HepG2 (cell line): ENCODE measurements around the gene LPAR1. TPM values are rescaled to one million over a fixed set of nuclear protein-coding genes. Genes with fewer than 3 reads are reported as not detected.

Experiments
- ATAC-seq: fragments of 200-7000 bp; cut with Tn5 transposase; 3 replicates; pipeline ENCODE4 v1.9.1; 2020; ENCODE audit warnings: mild to moderate bottlenecking, moderate library complexity
- BruUV-seq: library from RNA; stranded (reverse); fragments of 400-500 nt; replicated peaks from 2 replicates; lab custom pipeline; 2021; lab: Mats Ljungman, UMichigan
- CTCF ChIA-PET: fragments of 300-600 bp; formaldehyde crosslinking; extraction: SDS; loops from one replicate; lab custom pipeline; 2021; ENCODE audit warnings: low total read pairs, inconsistent platforms, low intra/inter-chr PET ratio; lab: Yijun Ruan, JAX
- POLR2A ChIA-PET: fragments of 350-600 bp; sonication (Branson Sonifier 250); formaldehyde crosslinking; loops from one replicate; lab custom pipeline; 2020; ENCODE audit warnings: antibody characterized with exemption, inconsistent platforms; lab: Yijun Ruan, JAX
- DNase-seq: peaks from one replicate; pipeline ENCODE4 v3.0.0-alpha.2; 2015; ENCODE audit warnings: low spot score
- FAIRE-seq: peaks from 3 replicates; lab custom pipeline; 2011; peaks lifted over from hg19 to GRCh38; lab: Jason Lieb, UNC
- H2AFZ ChIP-seq: one replicate; pipeline ENCODE4 v1.6.1; 2011; ENCODE audit warnings: low read length, inconsistent platforms
- H3K27ac ChIP-seq: fragments of 300-600 bp; 3 replicates; pipeline ENCODE4 v1.8.0; 2011; ENCODE audit warnings: mixed run types, mild to moderate bottlenecking, mixed read lengths, low read length, inconsistent platforms; ENCODE audit not compliant: insufficient read depth; ENCODE audit errors: extremely low read length
- H3K27me3 ChIP-seq, 2 experiments: fragments of 200-600 bp in 1 of 2; 2 replicates in 1 of 2; 3 replicates in 1 of 2; pipeline versions ENCODE4 v1.6.0 to v1.8.0; 2011; ENCODE audit warnings: low read length in 2 of 2, mild to moderate bottlenecking in 2 of 2, moderate library complexity in 2 of 2, inconsistent platforms in 1 of 2; ENCODE audit not compliant: insufficient read depth in 2 of 2, control insufficient read depth in 1 of 2
- H3K36me3 ChIP-seq, 2 experiments: fragments of 200-600 bp in 1 of 2; replicated peaks in 1 of 2; 2 replicates in 1 of 2; 3 replicates in 1 of 2; pipeline versions ENCODE4 v1.5.1 to v1.8.0; 2011; ENCODE audit warnings: low read length in 2 of 2, inconsistent platforms in 1 of 2; ENCODE audit not compliant: insufficient read depth in 2 of 2, control insufficient read depth in 1 of 2
- H3K4me1 ChIP-seq: 2 replicates; pipeline ENCODE4 v1.5.1; 2012; ENCODE audit warnings: low read length, inconsistent platforms; ENCODE audit not compliant: insufficient read depth
- H3K4me2 ChIP-seq: 2 replicates; pipeline ENCODE4 v1.6.0; 2011; ENCODE audit warnings: low read depth, low read length, inconsistent platforms
- H3K4me3 ChIP-seq, 3 experiments: fragments of 200-600 bp in 1 of 3; sonication (generic), shearing (Covaris generic) in 1 of 3; replicated peaks in 1 of 3; 2 replicates each; pipeline ENCODE4 v1.5.1; 2011 to 2016; ENCODE audit warnings: low read length in 3 of 3, inconsistent platforms in 2 of 3, low read depth in 2 of 3, mild to moderate bottlenecking in 2 of 3, control low read depth in 1 of 3, mixed read lengths in 1 of 3; ENCODE audit not compliant: insufficient read depth in 1 of 3
- H3K79me2 ChIP-seq: one replicate; pipeline ENCODE4 v1.6.1; 2011; ENCODE audit warnings: low read length, inconsistent platforms; ENCODE audit not compliant: insufficient read depth
- H3K9ac ChIP-seq: 2 replicates; pipeline ENCODE4 v1.6.0; 2011; ENCODE audit warnings: mild to moderate bottlenecking, low read depth, low read length, inconsistent platforms; ENCODE audit not compliant: insufficient read depth
- H3K9me3 ChIP-seq: 2 replicates; pipeline ENCODE4 v1.5.1; 2012; ENCODE audit warnings: mild to moderate bottlenecking, low read length
- H4K20me1 ChIP-seq: 2 replicates; pipeline ENCODE4 v1.6.0; 2011; ENCODE audit warnings: inconsistent platforms, mild to moderate bottlenecking, low read length, moderate library complexity; ENCODE audit not compliant: insufficient read depth
- BORCS8-MEF2B ChIP-seq: sonication (generic); formaldehyde crosslinking; IDR thresholded peaks from 2 replicates; pipeline ENCODE4 v1.8.0; 2022; ENCODE audit warnings: mild to moderate bottlenecking, missing genetic modification reagents
- EHMT2 ChIP-seq: fragments of 200-600 bp; sonication (generic); IDR thresholded peaks from 2 replicates; pipeline ENCODE4 v1.7.0; 2017; ENCODE audit warnings: antibody characterized with exemption, low read depth, low read length, borderline replicate concordance
- RXRA ChIP-seq: sonication (generic); formaldehyde crosslinking; IDR thresholded peaks from 2 replicates; pipeline ENCODE4 v1.5.1; 2020; ENCODE audit warnings: missing genetic modification reagents
- ZNF354B ChIP-seq: sonication (generic); formaldehyde crosslinking; IDR thresholded peaks from 2 replicates; pipeline ENCODE4 v1.8.0; 2022; ENCODE audit warnings: mild to moderate bottlenecking, missing genetic modification reagents
- ZNF614 ChIP-seq: IDR thresholded peaks from 2 replicates; pipeline ENCODE4 v1.6.1; 2018; ENCODE audit warnings: missing biosample characterization, missing genetic modification reagents, inconsistent platforms, borderline replicate concordance
- WGBS: methylation state at CpG from one replicate; pipeline ENCODE4 v1.1.6; 2017; ENCODE audit warnings: low lambda C conversion rate; 5-methylcytosine and 5-hydroxymethylcytosine counted together
- in situ Hi-C: cut with HindIII; loops from 2 replicates; pipeline ENCODE4 v1.10.0; 2017; ENCODE audit warnings: low pct_unique_long_range_greater_than_20kb; ENCODE audit not compliant: extremely low pct_ligation_motif_present
- intact Hi-C: fragments of 100-400 bp; cut with micrococcal nuclease; formaldehyde crosslinking; loops from one replicate; pipeline ENCODE4 v1.10.0; 2022; ENCODE audit not compliant: unreplicated experiment
- polyA plus RNA-seq, 8 experiments: library from polyadenylated mRNA; depleted of rRNA in 3 of 8; stranded (reverse) in 7 of 8; unstranded in 1 of 8; fragments of >200 nt; fragmentation: Illumina TruSeq in 4 of 8; extraction: Trizol in 4 of 8; gene quantifications; 2 replicates each; pipeline versions ENCODE4 v1.2.1 to v1.2.3, GENCODE V29; 2011 to 2016; ENCODE audit warnings: low read depth in 4 of 8, missing spikeins in 1 of 8, mixed read lengths in 1 of 8; ENCODE audit not compliant: insufficient read depth in 1 of 8
- total RNA-seq, 5 experiments: library from RNA; depleted of rRNA; stranded (reverse); fragments of >200 nt; fragmentation: Illumina TruSeq; extraction: Trizol; gene quantifications; 2 replicates each; pipeline ENCODE4 v1.2.3, GENCODE V29; 2016; ENCODE audit warnings: low read depth in 1 of 5
- TF ChIP-seq, protein P1 (sequence below): sonication (generic); formaldehyde crosslinking; IDR thresholded peaks from 2 replicates; pipeline ENCODE4 v1.8.0; 2022; ENCODE audit warnings: mild to moderate bottlenecking, missing genetic modification reagents, moderate library complexity
- TF ChIP-seq, protein P2 (sequence below): IDR thresholded peaks from 2 replicates; pipeline ENCODE4 v1.6.1; 2012; ENCODE audit warnings: low read depth, low read length, improper control_type of control experiment

Gene LPAR1
- total and polyA plus RNA-seq, 2 of the 13 experiments (the other 11 are each of a cell fraction or from before 2014, with no cell fraction given): not detected

DNA sequence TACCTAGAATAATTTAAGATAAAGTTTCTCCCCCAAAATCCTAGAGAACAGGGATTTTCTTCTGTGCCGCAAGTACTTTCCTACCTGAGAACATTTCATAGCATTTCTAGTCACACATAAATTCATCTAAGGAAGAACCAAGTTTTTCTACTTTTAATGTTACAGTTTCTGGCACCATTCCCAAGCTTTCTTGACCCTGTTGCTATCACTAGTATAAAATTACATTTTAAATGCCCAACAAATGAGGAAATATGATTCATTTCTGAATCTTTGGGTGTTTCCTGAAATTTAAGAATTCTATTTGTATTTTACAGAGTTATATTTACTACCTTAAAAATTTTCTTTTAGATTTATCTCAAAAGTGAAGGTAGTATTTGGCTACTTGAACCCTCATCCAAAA, 137.8 kb downstream of the LPAR1 start:
- Histone ChIP-seq H3K4me3 (no peak overlapping the region), H2AFZ (no peak overlapping the region), H3K9ac (no peak overlapping the region), H3K4me1 (no peaks in the 10 kb centered on the region), H3K27ac (no peak overlapping the region), H4K20me1 (no peaks in the 10 kb centered on the region), H3K9me3 (no peaks in the 10 kb centered on the region; the same call in none of the 2 replicates), H3K27me3 (no peaks in the 10 kb centered on the region), H3K4me2 (no peak overlapping the region), H3K79me2 (no peaks in the 10 kb centered on the region), H3K36me3 (no peaks in the 10 kb centered on the region)
- in situ Hi-C loops (no loop called here), intact Hi-C loops (no loop called here)
- ATAC-seq (no peak), FAIRE-seq (no peak), DNase-seq (no peak)
- POLR2A ChIA-PET: no interaction called here
- TF ChIP-seq ZNF614 (CRISPR knock-in tag) (no peak), EHMT2 (no peak), ZNF354B (no peak), BORCS8-MEF2B (no peak), RXRA (no peak)
- TF ChIP-seq, protein P1, sequence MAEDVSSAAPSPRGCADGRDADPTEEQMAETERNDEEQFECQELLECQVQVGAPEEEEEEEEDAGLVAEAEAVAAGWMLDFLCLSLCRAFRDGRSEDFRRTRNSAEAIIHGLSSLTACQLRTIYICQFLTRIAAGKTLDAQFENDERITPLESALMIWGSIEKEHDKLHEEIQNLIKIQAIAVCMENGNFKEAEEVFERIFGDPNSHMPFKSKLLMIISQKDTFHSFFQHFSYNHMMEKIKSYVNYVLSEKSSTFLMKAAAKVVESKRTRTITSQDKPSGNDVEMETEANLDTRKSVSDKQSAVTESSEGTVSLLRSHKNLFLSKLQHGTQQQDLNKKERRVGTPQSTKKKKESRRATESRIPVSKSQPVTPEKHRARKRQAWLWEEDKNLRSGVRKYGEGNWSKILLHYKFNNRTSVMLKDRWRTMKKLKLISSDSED (CRISPR knock-in tag): no peak
- TF ChIP-seq, protein P2, sequence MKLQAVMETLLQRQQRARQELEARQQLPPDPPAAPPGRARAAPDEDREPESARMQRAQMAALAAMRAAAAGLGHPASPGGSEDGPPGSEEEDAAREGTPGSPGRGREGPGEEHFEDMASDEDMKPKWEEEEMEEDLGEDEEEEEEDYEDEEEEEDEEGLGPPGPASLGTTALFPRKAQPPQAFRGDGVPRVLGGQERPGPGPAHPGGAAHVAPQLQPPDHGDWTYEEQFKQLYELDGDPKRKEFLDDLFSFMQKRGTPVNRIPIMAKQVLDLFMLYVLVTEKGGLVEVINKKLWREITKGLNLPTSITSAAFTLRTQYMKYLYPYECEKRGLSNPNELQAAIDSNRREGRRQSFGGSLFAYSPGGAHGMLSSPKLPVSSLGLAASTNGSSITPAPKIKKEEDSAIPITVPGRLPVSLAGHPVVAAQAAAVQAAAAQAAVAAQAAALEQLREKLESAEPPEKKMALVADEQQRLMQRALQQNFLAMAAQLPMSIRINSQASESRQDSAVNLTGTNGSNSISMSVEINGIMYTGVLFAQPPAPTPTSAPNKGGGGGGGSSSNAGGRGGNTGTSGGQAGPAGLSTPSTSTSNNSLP: no peak
- CTCF ChIA-PET: no interaction called here
- 94% methylated on average over 1 of the region's 1 CpG for WGBS
- BruUV-seq: no TSS peak
